Measurements from ENCODE around the gene UBR4.

Gene UBR4

DNA sequence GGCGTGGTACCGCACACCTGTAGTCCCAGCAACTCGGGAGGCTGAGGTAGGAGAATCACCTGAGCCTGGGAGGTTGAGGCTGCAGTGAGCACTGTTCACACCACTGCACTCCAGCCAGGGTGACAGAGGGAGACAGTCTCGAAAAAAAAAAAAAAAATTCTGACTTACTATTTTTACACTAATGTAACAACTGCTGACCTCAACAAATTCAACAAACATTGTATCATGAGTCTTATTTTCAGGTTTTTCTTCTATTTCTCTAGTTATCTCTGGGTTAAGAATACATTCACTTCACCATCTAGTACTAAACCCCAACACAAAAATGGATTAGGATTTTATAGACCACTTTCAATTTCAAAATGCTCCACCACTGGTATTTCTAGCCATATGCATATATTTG, 72.9 kb downstream of the UBR4 start:
- TF ChIP-seq, protein P1, sequence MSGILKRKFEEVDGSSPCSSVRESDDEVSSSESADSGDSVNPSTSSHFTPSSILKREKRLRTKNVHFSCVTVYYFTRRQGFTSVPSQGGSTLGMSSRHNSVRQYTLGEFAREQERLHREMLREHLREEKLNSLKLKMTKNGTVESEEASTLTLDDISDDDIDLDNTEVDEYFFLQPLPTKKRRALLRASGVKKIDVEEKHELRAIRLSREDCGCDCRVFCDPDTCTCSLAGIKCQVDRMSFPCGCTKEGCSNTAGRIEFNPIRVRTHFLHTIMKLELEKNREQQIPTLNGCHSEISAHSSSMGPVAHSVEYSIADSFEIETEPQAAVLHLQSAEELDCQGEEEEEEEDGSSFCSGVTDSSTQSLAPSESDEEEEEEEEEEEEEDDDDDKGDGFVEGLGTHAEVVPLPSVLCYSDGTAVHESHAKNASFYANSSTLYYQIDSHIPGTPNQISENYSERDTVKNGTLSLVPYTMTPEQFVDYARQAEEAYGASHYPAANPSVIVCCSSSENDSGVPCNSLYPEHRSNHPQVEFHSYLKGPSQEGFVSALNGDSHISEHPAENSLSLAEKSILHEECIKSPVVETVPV (CRISPR knock-in tag; IDR thresholded peaks at IDR 0.05), result no peak
- no peak for ATAC-seq

DNA sequence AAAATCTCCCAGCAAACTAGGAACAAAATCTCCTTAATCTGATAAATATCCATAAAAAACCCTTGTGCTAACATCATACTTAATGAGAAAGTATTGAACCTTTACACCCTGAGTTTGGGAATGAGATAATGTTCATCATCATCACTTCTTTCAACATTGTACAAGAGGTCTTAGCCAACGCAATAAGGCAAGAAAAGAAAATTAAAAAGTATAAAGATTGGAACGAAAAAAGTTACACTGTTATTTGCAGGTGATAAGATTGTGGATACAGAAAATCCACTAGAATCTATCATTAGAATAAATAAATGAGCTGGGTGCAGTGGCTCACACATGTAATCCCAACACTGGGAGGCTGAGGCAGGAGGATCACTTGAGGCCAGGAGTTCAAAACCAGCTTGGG, 76.7 kb downstream of the UBR4 start:
- TF ChIP-seq GLIS3 (CRISPR knock-in tag; IDR thresholded peaks at IDR 0.05) (no peak), ZFP30 (CRISPR knock-in tag; IDR thresholded peaks at IDR 0.05) (no peak), POU6F1 (CRISPR knock-in tag; IDR thresholded peaks at IDR 0.05; ENCODE audit: borderline replicate concordance, low read depth) (no peak), TCF4 (CRISPR knock-in tag; IDR thresholded peaks at IDR 0.05; ENCODE audit: borderline replicate concordance) (no peak), BACH2 (CRISPR knock-in tag; IDR thresholded peaks at IDR 0.05; ENCODE audit: borderline replicate concordance) (no peak), PPARA (CRISPR knock-in tag; IDR thresholded peaks at IDR 0.05; ENCODE audit: borderline replicate concordance) (no peak), SNAI2 (CRISPR knock-in tag; IDR thresholded peaks at IDR 0.05) (no peak), ISL1 (CRISPR knock-in tag; IDR thresholded peaks at IDR 0.05) (no peak), ESRRG (CRISPR knock-in tag; IDR thresholded peaks at IDR 0.05) (no peak), TOX (CRISPR knock-in tag; IDR thresholded peaks at IDR 0.05; ENCODE audit: borderline replicate concordance) (no peak), TSHZ2 (CRISPR knock-in tag; IDR thresholded peaks at IDR 0.05) (no peak)
- TF ChIP-seq, protein P2, sequence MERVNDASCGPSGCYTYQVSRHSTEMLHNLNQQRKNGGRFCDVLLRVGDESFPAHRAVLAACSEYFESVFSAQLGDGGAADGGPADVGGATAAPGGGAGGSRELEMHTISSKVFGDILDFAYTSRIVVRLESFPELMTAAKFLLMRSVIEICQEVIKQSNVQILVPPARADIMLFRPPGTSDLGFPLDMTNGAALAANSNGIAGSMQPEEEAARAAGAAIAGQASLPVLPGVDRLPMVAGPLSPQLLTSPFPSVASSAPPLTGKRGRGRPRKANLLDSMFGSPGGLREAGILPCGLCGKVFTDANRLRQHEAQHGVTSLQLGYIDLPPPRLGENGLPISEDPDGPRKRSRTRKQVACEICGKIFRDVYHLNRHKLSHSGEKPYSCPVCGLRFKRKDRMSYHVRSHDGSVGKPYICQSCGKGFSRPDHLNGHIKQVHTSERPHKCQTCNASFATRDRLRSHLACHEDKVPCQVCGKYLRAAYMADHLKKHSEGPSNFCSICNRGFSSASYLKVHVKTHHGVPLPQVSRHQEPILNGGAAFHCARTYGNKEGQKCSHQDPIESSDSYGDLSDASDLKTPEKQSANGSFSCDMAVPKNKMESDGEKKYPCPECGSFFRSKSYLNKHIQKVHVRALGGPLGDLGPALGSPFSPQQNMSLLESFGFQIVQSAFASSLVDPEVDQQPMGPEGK (CRISPR knock-in tag; IDR thresholded peaks at IDR 0.05; ENCODE audit: borderline replicate concordance), result no peak
- no peak for ATAC-seq

DNA sequence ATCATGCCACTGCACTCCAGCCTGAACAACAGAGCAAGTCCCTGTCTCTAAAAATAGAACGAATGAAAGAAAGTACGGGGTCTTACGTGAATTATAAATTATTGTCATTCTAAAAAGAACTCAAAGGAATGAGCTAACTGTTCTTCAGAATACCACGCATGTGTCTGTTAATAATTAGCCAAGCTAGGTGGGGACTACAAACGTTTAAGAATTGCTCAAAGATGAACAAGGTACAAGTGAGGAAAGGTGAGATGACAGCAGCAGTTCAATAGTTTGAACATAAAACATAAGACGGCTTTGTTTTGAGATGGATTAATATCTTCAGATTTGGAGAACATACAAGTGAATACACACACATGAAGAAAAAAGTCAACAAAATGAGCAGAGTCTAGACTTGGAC, 79.6 kb downstream of the UBR4 start:
- TF ChIP-seq OSR1 (CRISPR knock-in tag; IDR thresholded peaks at IDR 0.05), result no peak
- TF ChIP-seq TSHZ2 (CRISPR knock-in tag; IDR thresholded peaks at IDR 0.05), result no peak
- TF ChIP-seq ZFP3 (CRISPR knock-in tag; IDR thresholded peaks at IDR 0.05), result no peak
- no peak for TF ChIP-seq ZNF70 (CRISPR knock-in tag; IDR thresholded peaks at IDR 0.05)
- TF ChIP-seq, protein P2 (CRISPR knock-in tag; IDR thresholded peaks at IDR 0.05; ENCODE audit: borderline replicate concordance), result no peak
- no peak for TF ChIP-seq ZNF565 (CRISPR knock-in tag; conservative IDR thresholded peaks at IDR 0.05; ENCODE audit: low read depth)
- no peak for TF ChIP-seq PPARA (CRISPR knock-in tag; IDR thresholded peaks at IDR 0.05; ENCODE audit: borderline replicate concordance)
- no peak for TF ChIP-seq CREB5 (CRISPR knock-in tag; IDR thresholded peaks at IDR 0.05; ENCODE audit: low read depth)
- no peak for TF ChIP-seq CSDC2 (CRISPR knock-in tag; IDR thresholded peaks at IDR 0.05)
- no peak for TF ChIP-seq BACH2 (CRISPR knock-in tag; IDR thresholded peaks at IDR 0.05; ENCODE audit: borderline replicate concordance)
- no peak for TF ChIP-seq GLIS3 (CRISPR knock-in tag; IDR thresholded peaks at IDR 0.05)
- no peak for ATAC-seq
